GM10248 (cell line): ENCODE results near the gene SRC.

Experiments
- CTCF ChIA-PET: fragments of 300-600 bp; sonication (Branson Sonifier 250); formaldehyde crosslinking; extraction: SDS; loops from one replicate; lab custom pipeline; 2021; ENCODE audit warnings: antibody characterized with exemption; lab: Yijun Ruan, JAX
- POLR2A ChIA-PET: fragments of 350-650 bp; sonication (Branson Sonifier 250); formaldehyde crosslinking; extraction: SDS; loops from one replicate; lab custom pipeline; 2020; ENCODE audit warnings: antibody characterized with exemption; lab: Yijun Ruan, JAX
- DNase-seq: peaks from one replicate; pipeline ENCODE4 v3.0.0; 2012; ENCODE audit errors: extremely low spot score
- CTCF ChIP-seq: IDR thresholded peaks from 2 replicates; pipeline ENCODE4 v1.5.1; 2012; ENCODE audit warnings: mild to moderate bottlenecking, low read depth; ENCODE audit errors: extremely low read depth, missing control alignments, control extremely low read depth

Gene SRC

GRCh38 chr20:37386505-37387251, 40.7 kb downstream of the SRC start:
- ChIA-PET POLR2A (no interaction called here), CTCF (interaction anchor here (0.9 to 1.5 kb wide), 3 partner anchors 30 to 116 kb away, joined by 3 read pairs; partner anchors contain the start of gene MANBAL)
- DNase-seq = no peak

GRCh38 chr20:37387519-37388269, 41.8 kb downstream of the SRC start:
- ChIA-PET CTCF (interaction anchor here (0.9 to 1.5 kb wide), 3 partner anchors 31 to 117 kb away, joined by 3 read pairs; partner anchors contain the start of gene MANBAL), POLR2A (no interaction called here)
- DNase-seq = no peak
- TF ChIP-seq CTCF = no peak

More at GRCh38 chr20:37386505-37387251, 40.7 kb downstream of the SRC start:
- TF ChIP-seq CTCF = no peak

GRCh38 chr20:37388831-37389230, 42.9 kb downstream of the SRC start:
- TF ChIP-seq CTCF = no peak
- POLR2A ChIA-PET = no interaction called here
- no peak for DNase-seq
- CTCF ChIA-PET = interaction anchor here (0.7 to 1.5 kb wide), 4 partner anchors 27 to 119 kb away, joined by 3 to 4 read pairs (median 4); partner anchors contain the start of gene MANBAL

GRCh38 chr20:37389241-37389747, 43.4 kb downstream of the SRC start:
- DNase-seq = no peak
- TF ChIP-seq CTCF = no peak
- POLR2A ChIA-PET = no interaction called here
- CTCF ChIA-PET = interaction anchor here (0.7 to 1.8 kb wide), 5 partner anchors 10 to 120 kb away, joined by 3 to 5 read pairs (median 4); partner anchors contain the start of gene MANBAL

- POLR2A ChIA-PET = no interaction called here
- no peak for DNase-seq
- CTCF ChIA-PET = interaction anchor here (0.9 to 1.8 kb wide), 3 partner anchors 10 to 120 kb away, joined by 4 to 5 read pairs (median 4); no protein-coding TSS in a partner anchor
- peak; percentile 7 for TF ChIP-seq CTCF
Measured at GRCh38 chr20:37389844-37390275, 43.9 kb downstream of the SRC start.

DNA sequence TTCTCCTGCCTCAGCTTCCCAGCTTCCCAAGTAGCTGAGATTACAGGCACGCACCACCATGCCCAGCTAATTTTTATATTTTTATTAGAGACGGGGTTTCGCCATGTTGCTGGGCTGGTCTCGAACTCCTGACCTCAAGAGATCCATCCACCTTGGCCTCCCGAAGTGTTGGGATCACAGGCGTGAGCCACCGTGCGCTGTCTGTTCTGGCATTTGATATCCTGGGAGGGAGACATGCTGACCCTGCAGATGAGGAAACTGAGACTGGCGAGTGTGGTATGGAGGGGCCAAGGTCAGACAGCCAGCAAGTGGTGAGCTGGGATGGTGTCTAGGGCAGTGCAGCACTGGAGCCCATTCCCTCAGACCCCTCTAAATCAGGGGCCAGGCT, 44.6 kb downstream of the SRC start:
- no peak for TF ChIP-seq CTCF
- CTCF ChIA-PET = interaction anchor here (1.1 to 1.8 kb wide), 3 partner anchors 9 to 145 kb away, joined by 3 to 5 read pairs (median 4); no protein-coding TSS in a partner anchor
- POLR2A ChIA-PET = no interaction called here
- no peak for DNase-seq
